Activated naive CD8-positive, alpha-beta T cell (primary cell): Measurements from ENCODE around the gene ATOX1.

Experiments used
- H3K27ac Mint-ChIP-seq: one replicate; pipeline ENCODE4 v1.8.0; 2021; ENCODE audit warnings: mixed read lengths
- H3K27me3 Mint-ChIP-seq: one replicate; pipeline ENCODE4 v1.8.0; 2021; ENCODE audit warnings: mixed read lengths
- H3K36me3 Mint-ChIP-seq: one replicate; pipeline ENCODE4 v1.8.0; 2021; ENCODE audit warnings: mixed read lengths
- H3K4me1 Mint-ChIP-seq: one replicate; pipeline ENCODE4 v1.8.0; 2021; ENCODE audit warnings: low read depth, mixed read lengths
- H3K4me3 Mint-ChIP-seq: one replicate; pipeline ENCODE4 v1.8.0; 2021; ENCODE audit warnings: mild to moderate bottlenecking, mixed read lengths
- H3K9me3 Mint-ChIP-seq: one replicate; pipeline ENCODE4 v1.8.0; 2021; ENCODE audit warnings: low read depth, mixed read lengths

Gene ATOX1

DNA sequence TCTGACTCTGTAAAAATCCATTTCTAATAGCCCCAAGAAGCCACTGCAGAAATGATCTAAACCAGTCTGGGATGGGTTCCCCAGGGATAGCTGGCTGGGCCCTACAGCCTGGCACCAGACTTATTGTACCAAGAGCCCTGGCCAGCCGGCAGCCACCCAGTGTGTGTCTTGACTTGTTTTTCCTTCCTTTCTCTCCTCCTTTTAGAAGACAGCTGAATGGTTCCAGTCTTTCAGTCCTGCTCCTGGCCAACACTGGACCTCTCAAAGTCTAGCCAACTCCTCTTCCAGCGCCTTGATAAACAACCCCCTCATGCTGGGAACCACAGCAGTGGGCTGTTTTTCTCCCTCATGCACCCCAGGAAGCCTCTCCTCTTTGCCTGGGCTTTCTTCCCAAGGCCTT is 34.1 kb downstream of the ATOX1 start:
- H3K4me1 Mint-ChIP-seq = no peaks in the 10 kb centered on the region
- H3K4me3 Mint-ChIP-seq = no peak overlapping the region
- H3K27ac Mint-ChIP-seq = no peak overlapping the region
- no peaks in the 10 kb centered on the region for H3K27me3 Mint-ChIP-seq
- peaks cover 8% of the 10 kb centered on the region for H3K36me3 Mint-ChIP-seq
- H3K9me3 Mint-ChIP-seq = peaks cover 2% of the 10 kb centered on the region

DNA sequence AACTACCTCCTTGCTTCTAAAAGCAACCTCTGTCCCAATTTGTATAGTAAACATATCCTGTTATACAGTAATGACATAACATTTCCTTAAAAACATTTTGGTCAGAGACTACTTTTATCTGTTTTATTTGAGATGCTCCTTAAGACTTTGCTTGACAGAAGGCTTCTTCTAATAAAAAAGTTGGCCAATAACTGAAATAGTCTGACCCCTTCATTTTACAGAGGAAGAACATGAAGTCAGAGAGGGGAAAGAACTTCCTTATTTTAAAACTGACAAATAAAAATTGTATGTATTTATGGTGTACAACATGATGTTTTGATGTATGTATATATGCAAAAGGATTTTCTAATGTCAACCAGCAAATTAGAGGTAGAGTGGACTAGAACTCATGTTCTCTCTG is 35.9 kb downstream of the ATOX1 start:
- Mint-ChIP-seq H3K9me3 (no peaks in the 10 kb centered on the region), H3K27me3 (no peaks in the 10 kb centered on the region), H3K4me3 (no peak overlapping the region), H3K36me3 (peaks cover 2% of the 10 kb centered on the region), H3K27ac (no peak overlapping the region), H3K4me1 (no peaks in the 10 kb centered on the region)

DNA sequence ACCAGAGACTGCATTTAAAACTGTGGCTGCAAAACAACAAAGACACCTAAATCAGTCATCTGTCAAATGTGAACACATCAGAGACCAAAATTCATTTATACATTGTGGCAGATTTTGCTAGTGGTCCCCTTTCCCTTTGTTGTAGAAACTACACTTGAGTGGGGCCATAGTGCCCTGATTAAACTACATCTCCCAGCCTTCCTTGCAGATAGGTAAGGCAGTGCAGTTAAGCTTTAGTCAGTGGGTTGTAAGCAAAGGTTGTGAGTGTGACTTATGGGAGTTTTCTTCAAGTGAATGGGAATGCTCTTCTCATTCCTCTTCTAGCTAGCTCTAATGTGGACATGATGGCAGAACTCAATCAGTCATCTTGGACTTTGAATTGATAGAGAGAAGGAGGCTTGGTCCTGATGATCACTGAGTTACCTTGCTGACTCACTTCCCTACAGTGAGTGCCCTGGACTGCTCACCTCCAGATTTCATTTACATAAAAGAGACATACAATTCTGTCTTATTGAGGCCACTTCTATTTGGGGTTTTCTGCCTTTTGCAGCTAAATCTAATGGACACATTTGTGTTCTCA is 36.5 kb downstream of the ATOX1 start:
- H3K9me3 Mint-ChIP-seq = no peaks in the 10 kb centered on the region
- no peak overlapping the region for H3K27ac Mint-ChIP-seq
- H3K27me3 Mint-ChIP-seq = no peaks in the 10 kb centered on the region
- no peaks in the 10 kb centered on the region for H3K4me1 Mint-ChIP-seq
- H3K36me3 Mint-ChIP-seq = peaks cover 2% of the 10 kb centered on the region
- no peak overlapping the region for H3K4me3 Mint-ChIP-seq

DNA sequence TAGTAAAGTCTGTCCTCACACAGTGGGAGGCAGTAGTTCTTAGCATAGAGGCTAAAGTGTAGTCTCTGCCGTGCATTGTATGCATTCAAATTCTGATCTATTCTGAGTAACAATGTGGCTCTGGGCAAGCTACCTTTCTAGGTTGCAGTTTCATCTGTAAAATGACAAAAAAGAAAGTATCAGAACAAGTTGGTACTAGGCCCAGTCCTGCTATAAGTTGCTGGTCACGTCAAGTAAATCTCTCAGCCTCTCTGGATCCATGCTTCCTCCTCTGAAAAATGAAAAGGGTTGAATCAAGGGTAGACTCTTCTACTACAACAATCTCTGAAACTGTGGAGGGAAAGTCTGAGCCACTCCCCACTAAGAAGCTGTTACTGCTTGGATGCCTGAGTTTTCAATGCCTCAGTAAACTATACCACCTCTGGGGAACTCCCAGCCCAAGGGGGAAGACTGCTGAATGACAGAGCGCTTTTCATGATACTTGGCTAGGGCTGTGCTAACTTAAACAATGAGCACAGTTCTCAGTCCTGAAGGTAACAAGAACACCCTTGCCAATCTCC is 37.3 kb downstream of the ATOX1 start:
- Mint-ChIP-seq H3K4me1 (no peaks in the 10 kb centered on the region), H3K4me3 (no peak overlapping the region), H3K36me3 (peaks cover 2% of the 10 kb centered on the region), H3K27ac (no peak overlapping the region), H3K9me3 (no peaks in the 10 kb centered on the region), H3K27me3 (no peaks in the 10 kb centered on the region)

DNA sequence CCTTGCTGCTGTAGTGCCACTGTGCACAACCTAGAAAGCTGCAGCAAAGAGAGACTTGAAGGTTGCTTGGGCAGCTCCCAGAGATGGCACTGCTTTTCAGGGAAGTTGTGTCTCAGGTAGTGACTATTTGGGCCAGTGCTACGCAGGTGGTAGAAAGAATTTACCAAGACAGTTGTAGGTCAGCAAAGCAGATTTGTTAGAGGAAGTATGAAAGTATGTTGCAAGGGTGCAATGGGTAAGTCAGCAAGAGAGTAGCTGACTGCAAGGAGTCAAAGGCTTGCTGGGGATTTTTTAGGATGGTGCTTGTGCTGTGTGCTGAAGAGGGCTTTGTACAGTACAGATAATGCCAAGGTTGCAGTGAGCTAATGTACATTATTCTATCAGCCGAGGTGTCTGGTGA is 38.2 kb downstream of the ATOX1 start:
- Mint-ChIP-seq H3K36me3 (peaks cover 2% of the 10 kb centered on the region), H3K4me3 (no peak overlapping the region), H3K27ac (no peak overlapping the region), H3K27me3 (no peaks in the 10 kb centered on the region), H3K9me3 (no peaks in the 10 kb centered on the region), H3K4me1 (no peaks in the 10 kb centered on the region)

DNA sequence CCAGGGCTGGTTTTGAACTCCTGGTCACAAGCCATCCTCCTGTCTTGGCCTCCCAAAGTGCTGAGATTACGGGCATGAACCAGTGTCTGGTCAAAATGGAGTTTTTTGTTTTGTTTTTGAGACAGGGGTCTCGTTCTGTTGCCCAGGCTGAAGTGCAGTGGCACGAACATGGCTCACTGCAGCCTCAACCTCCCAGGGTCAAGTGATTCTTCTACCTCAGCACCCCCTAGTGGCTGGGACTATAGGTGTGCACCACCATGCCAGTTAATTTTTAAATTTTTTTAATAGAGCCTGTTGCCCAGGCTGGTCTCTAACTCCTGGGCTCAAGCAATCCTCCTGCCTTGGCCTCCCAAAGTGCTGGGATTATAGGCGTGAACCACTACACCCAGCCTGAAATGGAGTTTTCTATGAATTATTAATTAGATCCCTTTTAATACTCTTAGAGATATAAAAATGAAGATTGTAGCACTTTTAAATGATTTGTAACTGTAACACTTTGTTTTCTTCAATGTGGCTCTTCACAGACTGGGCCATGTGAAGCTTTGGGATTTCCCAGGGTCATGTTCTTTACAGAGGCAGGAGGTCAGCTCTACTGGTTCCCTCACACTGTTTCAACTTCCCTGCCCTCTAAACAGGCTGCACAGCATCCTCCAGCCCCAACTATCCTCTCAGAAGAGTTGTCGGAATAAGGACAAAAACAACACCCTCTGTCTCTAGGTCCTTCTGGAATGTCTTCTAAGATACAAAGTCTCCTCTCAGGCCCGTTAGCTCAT is 39.0 kb downstream of the ATOX1 start:
- Mint-ChIP-seq H3K4me3 (no peak overlapping the region), H3K27ac (no peak overlapping the region), H3K36me3 (peaks cover 2% of the 10 kb centered on the region), H3K4me1 (no peaks in the 10 kb centered on the region), H3K9me3 (no peaks in the 10 kb centered on the region), H3K27me3 (no peaks in the 10 kb centered on the region)

DNA sequence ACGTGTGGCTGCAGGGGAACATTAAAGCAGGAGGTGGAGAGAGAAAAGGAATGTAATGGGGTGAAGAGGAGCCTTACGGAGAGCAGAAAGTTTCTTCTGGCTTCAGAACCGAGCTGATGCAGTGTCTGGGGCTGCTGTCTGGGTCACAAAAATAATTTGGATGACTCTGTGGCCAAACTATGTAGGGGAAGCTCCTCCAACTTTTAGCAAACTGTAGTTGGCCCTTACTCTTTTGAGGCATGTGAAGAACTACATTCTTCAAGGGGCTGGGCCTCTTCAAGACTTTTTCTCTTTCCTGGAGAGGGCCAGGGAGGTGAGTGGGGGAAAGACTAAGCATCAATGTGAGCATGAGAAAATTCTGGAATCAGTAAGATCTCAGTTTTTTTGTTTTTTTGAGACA is 39.8 kb downstream of the ATOX1 start:
- Mint-ChIP-seq H3K4me1 (no peaks in the 10 kb centered on the region), H3K36me3 (peaks cover 2% of the 10 kb centered on the region), H3K27ac (no peak overlapping the region), H3K27me3 (no peaks in the 10 kb centered on the region), H3K4me3 (no peak overlapping the region), H3K9me3 (no peaks in the 10 kb centered on the region)

DNA sequence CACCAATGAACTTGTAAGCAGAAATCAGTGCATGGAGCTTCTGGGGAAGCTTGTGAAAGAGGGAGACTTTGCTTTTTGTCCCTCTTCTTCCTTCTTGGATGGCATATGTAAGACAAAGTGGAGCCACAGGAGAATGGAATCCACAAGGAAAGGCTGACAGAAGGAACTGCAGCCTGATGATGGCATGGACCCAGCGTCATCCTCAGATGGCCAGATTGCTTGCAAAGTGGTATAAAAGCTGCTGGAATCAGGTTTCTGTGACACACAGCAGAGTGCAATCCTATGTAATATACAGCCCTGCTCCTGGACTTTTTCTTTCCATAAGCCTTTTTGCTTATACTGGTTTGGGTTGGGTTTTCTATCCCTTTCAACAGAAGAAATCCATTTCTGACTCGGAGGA is 40.3 kb downstream of the ATOX1 start:
- H3K4me3 Mint-ChIP-seq = no peak overlapping the region
- H3K9me3 Mint-ChIP-seq = peaks cover under 1% of the 10 kb centered on the region
- peaks cover 2% of the 10 kb centered on the region for H3K36me3 Mint-ChIP-seq
- peaks cover under 1% of the 10 kb centered on the region for H3K27me3 Mint-ChIP-seq
- no peak overlapping the region for H3K27ac Mint-ChIP-seq
- no peaks in the 10 kb centered on the region for H3K4me1 Mint-ChIP-seq

DNA sequence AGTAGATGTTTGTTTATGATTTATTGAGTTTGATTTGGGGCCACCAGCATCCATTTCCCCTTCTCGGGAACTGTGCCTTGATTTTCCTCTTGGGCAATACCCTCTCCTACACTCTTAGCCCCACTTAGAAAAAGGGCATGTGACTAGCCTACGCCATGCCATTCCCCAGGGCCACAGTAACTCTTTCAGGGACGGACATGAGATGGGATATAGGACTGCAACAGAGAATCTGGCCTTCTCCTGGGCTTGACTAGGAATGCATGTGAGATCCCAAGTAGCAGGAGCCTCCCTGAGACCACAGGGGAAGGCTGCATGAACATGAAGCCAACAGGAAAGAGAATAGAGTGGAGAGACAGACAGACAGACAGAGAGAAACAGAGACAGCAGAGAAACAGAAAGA is 41.0 kb downstream of the ATOX1 start:
- Mint-ChIP-seq H3K36me3 (peaks cover 6% of the 10 kb centered on the region), H3K4me1 (no peaks in the 10 kb centered on the region), H3K9me3 (peaks cover 8% of the 10 kb centered on the region), H3K27me3 (peaks cover 5% of the 10 kb centered on the region), H3K4me3 (no peak overlapping the region), H3K27ac (no peak overlapping the region)

DNA sequence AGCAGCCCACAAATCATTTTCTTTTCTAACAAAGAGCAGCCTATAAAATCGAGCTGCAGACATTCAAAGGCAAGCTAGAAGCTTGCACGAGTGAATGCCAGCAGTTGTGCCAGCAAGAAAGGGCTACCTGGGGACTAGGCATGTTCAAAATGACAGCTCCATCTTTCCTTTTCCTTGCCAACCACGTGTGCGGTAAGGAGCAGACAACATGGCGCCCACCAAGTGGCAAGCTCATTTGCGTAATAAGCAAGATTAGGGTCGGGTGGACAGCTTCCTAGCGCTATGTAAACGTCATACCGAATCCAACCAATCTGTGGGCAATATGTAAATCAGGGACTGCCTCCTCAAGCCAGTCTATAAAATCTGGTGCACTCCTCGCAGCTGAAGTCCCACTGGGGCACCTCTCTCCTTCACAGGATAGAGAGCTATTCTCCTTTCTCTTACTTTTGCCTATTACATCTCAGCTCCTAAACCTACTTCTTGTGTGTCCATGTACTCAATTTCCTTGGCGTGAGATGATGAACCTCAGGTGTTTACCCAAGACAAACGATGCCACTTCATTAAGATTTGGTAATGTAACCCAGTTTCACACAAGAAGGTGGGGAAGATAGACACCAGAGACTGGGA is 49.2 kb downstream of the ATOX1 start:
- no peak overlapping the region for H3K4me3 Mint-ChIP-seq
- peaks cover 6% of the 10 kb centered on the region for H3K4me1 Mint-ChIP-seq
- H3K27me3 Mint-ChIP-seq = peaks cover 8% of the 10 kb centered on the region
- H3K9me3 Mint-ChIP-seq = peaks cover 11% of the 10 kb centered on the region
- H3K36me3 Mint-ChIP-seq = peaks cover 6% of the 10 kb centered on the region
- H3K27ac Mint-ChIP-seq = no peak overlapping the region

DNA sequence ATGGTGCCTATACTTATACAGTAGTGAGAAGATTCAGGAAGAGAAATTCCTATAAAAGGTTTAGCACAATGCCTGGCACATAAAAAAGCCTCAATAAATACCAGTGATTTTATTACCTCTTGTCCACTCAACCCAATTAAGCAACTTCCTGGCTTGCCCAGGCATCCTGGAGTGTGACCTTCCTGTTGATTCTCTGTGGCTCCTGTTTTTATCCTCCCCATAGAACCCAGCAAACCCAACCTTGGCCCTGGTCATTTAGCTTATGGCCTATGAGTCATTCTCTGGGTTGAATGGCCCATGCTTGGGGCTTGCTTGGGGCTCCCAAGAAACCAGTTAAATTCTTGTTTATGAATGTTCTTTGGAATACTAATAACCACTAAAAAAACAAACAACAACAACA is 50.3 kb downstream of the ATOX1 start:
- Mint-ChIP-seq H3K9me3 (peaks cover 11% of the 10 kb centered on the region), H3K27me3 (peaks cover 7% of the 10 kb centered on the region), H3K4me3 (no peak overlapping the region), H3K4me1 (peaks cover 6% of the 10 kb centered on the region), H3K36me3 (peaks cover 6% of the 10 kb centered on the region), H3K27ac (no peak overlapping the region)

DNA sequence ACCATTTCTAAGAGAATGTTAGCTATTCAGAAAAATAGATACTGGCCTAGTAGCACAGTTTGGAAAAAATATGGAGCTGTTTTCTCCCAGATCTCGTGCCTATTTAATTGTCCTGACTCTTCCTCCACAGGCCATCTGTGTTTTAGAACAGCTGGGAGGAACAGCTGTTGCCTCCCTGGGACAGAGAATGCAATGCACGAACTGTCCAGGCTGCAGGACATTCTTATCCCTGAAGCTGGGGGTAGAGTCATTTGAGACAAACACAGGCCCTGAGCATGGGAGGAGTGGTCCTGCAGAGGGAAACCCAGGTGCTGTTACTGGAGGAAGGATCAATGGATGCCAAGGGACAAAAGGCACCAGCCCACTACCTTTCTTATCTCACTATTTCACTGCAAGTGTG is 50.9 kb downstream of the ATOX1 start:
- H3K9me3 Mint-ChIP-seq = peaks cover 5% of the 10 kb centered on the region
- H3K4me1 Mint-ChIP-seq = peaks cover 6% of the 10 kb centered on the region
- H3K27ac Mint-ChIP-seq = no peak overlapping the region
- H3K36me3 Mint-ChIP-seq = peaks cover 2% of the 10 kb centered on the region
- H3K4me3 Mint-ChIP-seq = no peak overlapping the region
- H3K27me3 Mint-ChIP-seq = peaks cover 3% of the 10 kb centered on the region

DNA sequence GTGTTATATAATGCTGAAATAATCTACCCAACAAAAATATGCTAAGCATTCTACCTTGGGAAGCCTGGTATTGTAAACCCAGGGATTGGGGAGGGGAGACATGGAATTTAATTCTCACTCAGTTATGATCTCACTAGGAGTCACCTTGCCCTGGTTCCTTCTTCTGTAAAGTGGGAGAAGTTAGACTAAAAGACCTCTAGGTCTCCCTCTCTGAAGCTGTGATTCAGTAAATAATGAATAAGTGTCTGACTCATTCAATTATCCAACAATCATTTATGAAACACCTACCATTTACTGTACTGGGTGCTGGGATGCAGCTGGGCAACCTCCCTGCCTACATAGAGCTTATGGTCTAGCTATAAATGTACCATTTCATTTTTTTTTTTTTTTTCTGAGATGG is 51.5 kb downstream of the ATOX1 start:
- H3K4me3 Mint-ChIP-seq = no peak overlapping the region
- no peak overlapping the region for H3K27ac Mint-ChIP-seq
- peaks cover 3% of the 10 kb centered on the region for H3K9me3 Mint-ChIP-seq
- peaks cover 2% of the 10 kb centered on the region for H3K36me3 Mint-ChIP-seq
- peaks cover 3% of the 10 kb centered on the region for H3K27me3 Mint-ChIP-seq
- H3K4me1 Mint-ChIP-seq = peaks cover 6% of the 10 kb centered on the region

DNA sequence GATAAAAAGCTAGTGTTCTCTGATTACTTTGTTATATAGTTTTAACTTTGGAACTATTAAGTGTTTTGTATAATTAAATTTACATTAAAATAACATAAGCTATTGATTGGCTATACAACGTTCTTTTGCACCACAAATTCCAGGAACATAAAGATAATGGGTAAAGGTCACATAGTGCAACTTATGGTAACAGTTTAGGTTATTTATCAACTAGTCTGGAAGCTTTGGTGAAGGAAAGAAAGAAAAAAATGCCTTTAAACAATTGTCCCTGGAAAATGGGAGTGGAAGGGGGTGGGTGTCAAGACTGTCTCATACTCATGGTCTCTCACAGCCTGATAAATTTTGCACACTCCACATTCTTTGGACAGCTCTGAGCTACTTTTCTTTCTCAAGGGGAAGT is 54.7 kb downstream of the ATOX1 start:
- no peaks in the 10 kb centered on the region for H3K27me3 Mint-ChIP-seq
- H3K36me3 Mint-ChIP-seq = no peaks in the 10 kb centered on the region
- H3K4me3 Mint-ChIP-seq = no peak overlapping the region
- H3K4me1 Mint-ChIP-seq = no peaks in the 10 kb centered on the region
- no peaks in the 10 kb centered on the region for H3K9me3 Mint-ChIP-seq
- no peak overlapping the region for H3K27ac Mint-ChIP-seq

DNA sequence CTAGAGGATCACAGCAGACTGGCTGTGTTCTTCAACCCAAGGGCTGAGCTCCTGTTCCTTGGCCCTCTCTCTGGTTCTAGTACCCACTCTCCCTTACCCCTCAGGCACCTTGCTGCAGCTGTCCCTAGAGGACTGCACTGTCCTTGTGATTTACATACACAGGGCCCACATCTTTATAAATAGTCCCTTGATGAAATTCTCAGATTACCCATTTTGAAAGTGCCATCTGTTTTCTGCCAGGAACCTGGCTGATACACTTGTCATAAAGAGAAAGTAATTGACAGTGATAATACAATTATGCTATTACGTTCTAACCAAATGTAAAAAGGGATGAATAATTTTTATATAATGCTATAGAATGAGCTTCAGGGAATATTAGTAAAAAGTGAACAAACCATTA is 55.2 kb downstream of the ATOX1 start:
- Mint-ChIP-seq H3K27me3 (no peaks in the 10 kb centered on the region), H3K36me3 (no peaks in the 10 kb centered on the region), H3K4me3 (no peak overlapping the region), H3K27ac (no peak overlapping the region), H3K4me1 (no peaks in the 10 kb centered on the region), H3K9me3 (no peaks in the 10 kb centered on the region)
